Stimulated activated naive CD8-positive, alpha-beta T cell treated with anti-CD3 and anti-CD28 coated beads, Interleukin-15, Interleukin-2, amounts not matched to agents 100 ng/mL and 50 ng/mL, for 24 hours (primary cell): ENCODE data around the gene MAP7.
A peak's percentile ranks its signal among the peaks of the same experiment; 100 is the strongest.

Source experiments
- H3K27ac Mint-ChIP-seq: one replicate; pipeline ENCODE4 v1.8.0; 2021; ENCODE audit warnings: mild to moderate bottlenecking, mixed read lengths
- H3K27me3 Mint-ChIP-seq: one replicate; pipeline ENCODE4 v1.8.0; 2021; ENCODE audit warnings: mixed read lengths
- H3K36me3 Mint-ChIP-seq: one replicate; pipeline ENCODE4 v1.8.0; 2021; ENCODE audit warnings: low read depth, mixed read lengths
- H3K4me1 Mint-ChIP-seq: one replicate; pipeline ENCODE4 v1.8.0; 2021; ENCODE audit warnings: low read depth, mixed read lengths
- H3K4me3 Mint-ChIP-seq: one replicate; pipeline ENCODE4 v1.8.0; 2021; ENCODE audit warnings: mild to moderate bottlenecking, mixed read lengths
- H3K9me3 Mint-ChIP-seq: one replicate; pipeline ENCODE4 v1.8.0; 2021; ENCODE audit warnings: mixed read lengths

Gene MAP7

DNA sequence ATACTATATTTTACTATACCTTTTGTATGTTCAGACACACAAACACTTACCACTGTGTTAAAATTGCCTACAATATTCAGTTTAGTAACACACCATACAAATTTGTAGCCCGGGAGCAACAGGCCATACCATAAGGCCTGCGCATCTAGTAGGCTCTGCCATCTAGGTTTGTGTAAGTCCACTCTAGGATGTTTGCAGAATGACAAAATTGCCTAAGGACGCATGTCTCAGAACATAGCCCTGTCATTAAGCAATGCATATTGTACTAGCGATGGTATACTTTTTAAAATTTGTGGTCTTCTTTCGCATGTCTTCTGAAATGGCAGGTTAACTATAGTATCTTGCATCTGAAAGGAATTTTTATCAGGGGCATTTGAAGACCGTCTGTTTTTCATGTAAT, 26.6 kb upstream of the MAP7 start:
- Mint-ChIP-seq H3K27ac (no peak overlapping the region), H3K4me1 (no peaks in the 10 kb centered on the region), H3K36me3 (peaks cover 60% of the 10 kb centered on the region), H3K4me3 (no peak overlapping the region), H3K27me3 (no peaks in the 10 kb centered on the region), H3K9me3 (peaks cover 2% of the 10 kb centered on the region)

DNA sequence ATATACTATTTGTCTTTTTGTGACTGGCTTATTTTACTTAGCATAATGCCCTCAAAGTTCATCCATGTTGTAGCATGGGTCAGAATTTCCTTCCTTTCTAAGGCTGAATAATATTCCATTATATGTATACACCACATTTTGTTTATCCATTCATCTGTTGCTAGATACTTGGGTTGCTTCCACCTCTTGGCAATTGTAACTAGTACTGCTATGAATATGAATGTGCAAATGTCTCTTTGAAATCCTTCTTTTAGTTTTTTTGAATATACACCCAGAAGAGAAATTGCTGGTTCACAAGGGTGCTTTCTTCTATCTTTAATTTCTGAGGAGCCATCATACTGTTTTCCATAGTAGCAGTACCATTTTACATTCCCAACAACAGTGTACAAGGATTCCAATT, 21.3 kb upstream of the MAP7 start:
- Mint-ChIP-seq H3K4me3 (no peak overlapping the region), H3K27ac (no peak overlapping the region), H3K36me3 (peaks cover 47% of the 10 kb centered on the region), H3K9me3 (peaks cover 15% of the 10 kb centered on the region), H3K27me3 (no peaks in the 10 kb centered on the region), H3K4me1 (no peaks in the 10 kb centered on the region)

DNA sequence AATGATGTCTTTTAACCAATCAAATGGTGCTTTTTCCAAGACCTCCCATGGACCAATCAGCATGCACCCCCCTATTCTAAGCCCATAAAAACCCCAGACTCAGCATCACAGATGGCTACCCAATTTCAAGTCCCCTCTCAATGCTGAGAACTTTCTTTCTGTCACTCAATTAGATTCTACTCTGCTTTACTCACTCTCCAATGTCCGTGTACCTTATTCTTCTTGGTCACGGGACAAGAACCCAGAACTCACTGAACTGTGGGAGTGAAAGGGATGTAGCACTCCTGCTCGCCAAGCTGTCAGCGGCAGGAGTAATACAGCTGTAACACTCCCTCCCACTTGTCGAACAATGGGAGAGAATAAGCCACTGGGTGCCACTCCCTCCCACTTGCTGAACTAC, 20.8 kb upstream of the MAP7 start:
- Mint-ChIP-seq H3K4me3 (no peak overlapping the region), H3K9me3 (peaks cover 15% of the 10 kb centered on the region), H3K4me1 (no peaks in the 10 kb centered on the region), H3K27ac (peak overlapping the region; percentile 28), H3K36me3 (peaks cover 47% of the 10 kb centered on the region), H3K27me3 (no peaks in the 10 kb centered on the region)

DNA sequence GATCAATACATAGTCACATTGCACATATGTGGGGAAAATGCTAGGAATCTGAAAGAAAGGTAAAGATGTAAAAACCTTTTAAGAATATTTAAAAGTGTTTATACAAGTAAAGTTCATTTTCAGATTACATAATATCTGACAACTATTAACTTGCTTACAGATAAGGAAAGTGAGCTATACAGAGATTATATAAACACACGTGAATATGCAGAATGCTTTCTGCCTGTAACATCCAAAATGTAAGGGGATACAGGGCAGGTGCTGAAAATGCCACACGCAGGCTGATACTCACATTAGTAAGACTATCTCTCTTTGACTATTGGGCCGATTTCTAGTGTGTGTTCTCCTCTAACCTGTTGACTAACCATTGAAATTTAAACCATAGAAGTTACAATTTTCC, 17.9 kb upstream of the MAP7 start:
- H3K9me3 Mint-ChIP-seq, result peaks cover 15% of the 10 kb centered on the region
- no peak overlapping the region for H3K27ac Mint-ChIP-seq
- H3K4me3 Mint-ChIP-seq, result no peak overlapping the region
- no peaks in the 10 kb centered on the region for H3K27me3 Mint-ChIP-seq
- peaks cover 32% of the 10 kb centered on the region for H3K36me3 Mint-ChIP-seq
- H3K4me1 Mint-ChIP-seq, result no peaks in the 10 kb centered on the region

DNA sequence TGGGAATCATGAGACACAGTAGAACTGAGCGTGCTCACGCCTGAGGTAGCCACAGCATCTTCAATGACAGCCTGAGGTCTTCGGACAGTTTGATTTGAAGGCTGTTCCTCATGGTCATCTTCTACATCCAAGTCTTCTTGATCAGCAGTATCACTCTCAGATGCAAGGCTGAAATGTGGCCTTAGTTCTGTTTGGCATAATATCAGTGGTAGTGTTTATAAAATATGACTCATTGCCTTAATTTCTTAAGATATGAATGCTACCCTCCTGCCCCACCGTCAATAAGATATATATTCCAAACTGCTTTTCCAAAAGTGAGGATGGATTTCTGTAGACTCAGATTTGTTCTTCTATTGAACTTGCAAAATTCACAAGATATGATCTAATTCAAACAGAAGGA, 17.5 kb upstream of the MAP7 start:
- Mint-ChIP-seq H3K36me3 (peaks cover 31% of the 10 kb centered on the region), H3K4me1 (no peaks in the 10 kb centered on the region), H3K27me3 (no peaks in the 10 kb centered on the region), H3K9me3 (peaks cover 15% of the 10 kb centered on the region), H3K27ac (no peak overlapping the region), H3K4me3 (no peak overlapping the region)

DNA sequence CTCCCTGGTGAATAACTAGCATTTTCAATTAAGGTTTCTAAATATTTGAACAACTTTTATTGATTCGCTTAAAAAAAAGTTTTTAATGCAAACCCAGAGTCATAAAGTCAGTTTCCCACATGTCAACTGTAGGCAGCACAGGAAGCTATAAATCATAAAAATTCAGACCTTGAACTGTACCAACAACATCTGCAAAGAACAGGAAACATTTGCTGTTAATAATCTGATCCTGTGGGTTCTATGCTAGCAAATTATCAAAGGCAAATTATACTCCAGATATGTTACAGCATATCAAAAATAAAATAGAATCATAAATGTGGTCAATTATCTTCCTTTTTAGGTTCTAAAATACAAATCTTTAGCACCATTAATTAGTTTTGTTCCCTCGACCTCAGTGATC, 16.6 kb upstream of the MAP7 start:
- no peaks in the 10 kb centered on the region for H3K27me3 Mint-ChIP-seq
- peaks cover 29% of the 10 kb centered on the region for H3K36me3 Mint-ChIP-seq
- H3K4me3 Mint-ChIP-seq, result no peak overlapping the region
- no peaks in the 10 kb centered on the region for H3K4me1 Mint-ChIP-seq
- peaks cover 13% of the 10 kb centered on the region for H3K9me3 Mint-ChIP-seq
- no peak overlapping the region for H3K27ac Mint-ChIP-seq

DNA sequence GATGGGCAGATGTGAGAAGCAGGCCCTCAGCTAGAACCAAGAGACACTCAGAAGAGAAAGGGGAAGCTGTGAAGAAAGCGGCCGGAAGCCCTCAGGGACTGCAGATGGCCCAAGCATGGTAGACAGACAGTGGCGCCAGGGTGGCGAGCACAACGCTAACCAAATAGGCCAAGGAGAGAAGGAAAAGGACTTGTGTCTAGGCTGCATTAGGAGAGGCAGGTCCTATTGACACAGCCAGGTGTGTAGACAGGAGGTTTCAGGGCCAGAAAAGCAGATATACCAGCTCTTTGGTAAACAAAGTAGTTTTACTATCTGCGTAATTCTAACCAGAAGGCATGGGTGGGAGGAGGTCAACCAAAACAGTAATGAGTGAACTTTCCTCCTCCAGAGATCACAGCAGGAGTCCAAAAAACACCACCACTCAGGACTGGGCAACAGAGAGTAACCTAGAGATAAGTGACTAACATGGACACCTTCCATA, 15.8 kb upstream of the MAP7 start:
- Mint-ChIP-seq H3K9me3 (peaks cover 5% of the 10 kb centered on the region), H3K27me3 (no peaks in the 10 kb centered on the region), H3K4me1 (no peaks in the 10 kb centered on the region), H3K36me3 (peaks cover 26% of the 10 kb centered on the region), H3K4me3 (no peak overlapping the region), H3K27ac (no peak overlapping the region)

DNA sequence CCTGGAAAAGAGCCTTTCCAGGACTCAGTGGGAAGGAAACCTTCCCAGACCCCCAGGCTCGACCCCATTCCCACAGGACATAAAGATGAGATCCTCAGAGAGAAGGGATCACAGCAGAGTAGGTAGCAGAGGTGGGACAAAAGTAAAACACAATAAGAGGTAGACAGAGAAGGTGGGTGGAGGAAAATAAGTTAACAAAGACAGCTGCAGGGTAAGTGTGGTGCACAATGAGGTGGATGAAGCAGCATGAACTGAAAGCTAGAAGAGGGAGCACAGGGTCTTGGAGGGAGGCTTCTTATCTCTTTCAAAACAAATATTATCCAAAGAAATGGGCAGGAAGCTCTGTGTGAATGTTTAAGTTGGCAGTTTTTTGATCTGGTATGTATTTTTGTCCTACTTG, 14.0 kb upstream of the MAP7 start:
- H3K4me1 Mint-ChIP-seq, result no peaks in the 10 kb centered on the region
- H3K27me3 Mint-ChIP-seq, result no peaks in the 10 kb centered on the region
- H3K9me3 Mint-ChIP-seq, result no peaks in the 10 kb centered on the region
- H3K27ac Mint-ChIP-seq, result no peak overlapping the region
- H3K36me3 Mint-ChIP-seq, result peaks cover 15% of the 10 kb centered on the region
- no peak overlapping the region for H3K4me3 Mint-ChIP-seq

DNA sequence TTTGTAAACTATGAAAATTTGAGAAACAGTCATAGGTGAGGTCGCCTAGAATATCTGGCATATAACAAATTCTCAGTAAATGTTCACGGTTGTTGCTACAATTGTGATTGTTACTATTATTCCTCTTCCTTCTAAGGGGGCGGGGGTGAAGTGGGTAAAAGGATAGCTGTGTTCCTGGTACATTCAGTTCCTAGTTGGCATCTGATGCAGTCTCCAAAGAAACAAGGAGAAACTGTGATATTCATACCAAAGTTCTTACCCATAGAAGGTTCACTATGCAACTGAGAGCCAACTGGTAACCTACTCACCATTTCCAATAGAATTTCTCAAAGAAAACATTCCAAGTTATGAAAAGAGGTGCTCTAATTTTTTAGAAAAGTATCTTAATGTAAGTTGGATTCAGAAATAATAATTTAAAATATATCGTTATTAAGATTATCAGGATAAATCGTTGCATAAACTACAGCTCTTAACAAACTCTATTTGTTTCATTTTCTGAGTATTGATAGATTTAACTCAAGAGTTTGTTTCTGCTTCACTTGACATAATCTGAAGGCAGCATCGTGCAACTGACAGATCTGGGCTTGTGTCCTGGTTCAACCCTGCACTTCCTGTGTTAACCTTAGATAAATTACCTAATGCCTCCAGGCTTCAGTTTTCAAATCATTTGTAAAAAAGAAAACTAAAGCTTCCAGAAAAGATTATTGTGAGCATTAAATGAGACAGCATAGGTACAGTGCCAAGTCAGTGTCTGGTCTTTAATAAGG, 13.3 kb upstream of the MAP7 start:
- H3K27ac Mint-ChIP-seq, result no peak overlapping the region
- no peak overlapping the region for H3K4me3 Mint-ChIP-seq
- no peaks in the 10 kb centered on the region for H3K9me3 Mint-ChIP-seq
- peaks cover 19% of the 10 kb centered on the region for H3K36me3 Mint-ChIP-seq
- no peaks in the 10 kb centered on the region for H3K4me1 Mint-ChIP-seq
- no peaks in the 10 kb centered on the region for H3K27me3 Mint-ChIP-seq

DNA sequence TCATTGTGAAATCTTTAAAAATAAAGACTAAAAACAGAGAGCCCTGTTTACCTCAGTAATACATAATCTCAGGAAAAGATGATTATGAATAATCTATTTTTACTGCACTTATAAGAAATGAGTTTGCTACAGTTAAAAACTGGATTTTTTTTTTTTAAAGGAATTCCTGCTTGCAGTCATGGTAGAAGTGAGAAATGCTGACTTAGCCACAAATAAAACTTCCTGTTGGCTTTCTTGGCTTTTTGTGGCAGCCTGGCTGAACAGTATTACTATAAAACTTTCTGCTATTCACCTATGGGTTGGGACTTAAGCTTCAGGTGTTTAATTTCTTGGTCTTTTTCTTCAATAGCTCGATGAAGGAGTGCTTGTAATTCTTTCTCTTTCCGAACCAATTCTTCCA, 12.0 kb upstream of the MAP7 start:
- H3K4me3 Mint-ChIP-seq, result no peak overlapping the region
- peaks cover 30% of the 10 kb centered on the region for H3K36me3 Mint-ChIP-seq
- no peaks in the 10 kb centered on the region for H3K27me3 Mint-ChIP-seq
- H3K27ac Mint-ChIP-seq, result no peak overlapping the region
- H3K9me3 Mint-ChIP-seq, result no peaks in the 10 kb centered on the region
- no peaks in the 10 kb centered on the region for H3K4me1 Mint-ChIP-seq

DNA sequence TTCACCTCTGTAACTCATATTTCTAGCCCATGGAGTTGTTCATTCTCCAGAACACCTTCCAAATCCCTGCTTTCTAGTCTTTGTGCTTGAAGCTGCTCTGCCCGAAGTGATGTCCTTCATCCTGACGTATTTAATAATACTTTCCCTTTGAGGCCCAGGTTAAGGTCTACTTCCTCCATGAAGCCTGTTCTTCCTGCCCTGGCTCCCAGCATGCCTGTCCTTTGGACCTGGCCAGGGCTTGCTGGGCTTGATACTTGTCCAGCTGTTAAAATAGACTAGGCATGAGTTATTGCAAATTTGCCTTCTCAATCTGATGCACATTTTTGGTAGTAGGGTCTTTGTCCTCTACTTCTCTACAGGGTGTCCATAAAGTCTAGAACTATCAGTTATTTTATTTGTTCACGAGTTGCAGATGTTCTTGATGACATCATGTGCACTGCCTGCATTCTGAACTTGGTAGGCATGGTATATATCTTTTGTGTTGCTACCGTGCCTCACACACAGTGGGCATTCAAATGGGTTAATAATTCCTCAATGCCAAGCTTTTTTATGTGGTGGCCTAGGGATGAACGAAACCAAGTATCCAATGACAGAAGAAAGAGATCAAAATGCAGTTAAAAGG, 3.1 kb upstream of the MAP7 start:
- H3K4me3 Mint-ChIP-seq, result no peak overlapping the region
- peaks cover 30% of the 10 kb centered on the region for H3K27me3 Mint-ChIP-seq
- peaks cover 5% of the 10 kb centered on the region for H3K4me1 Mint-ChIP-seq
- H3K9me3 Mint-ChIP-seq, result no peaks in the 10 kb centered on the region
- H3K36me3 Mint-ChIP-seq, result peaks cover 15% of the 10 kb centered on the region
- H3K27ac Mint-ChIP-seq, result no peak overlapping the region

DNA sequence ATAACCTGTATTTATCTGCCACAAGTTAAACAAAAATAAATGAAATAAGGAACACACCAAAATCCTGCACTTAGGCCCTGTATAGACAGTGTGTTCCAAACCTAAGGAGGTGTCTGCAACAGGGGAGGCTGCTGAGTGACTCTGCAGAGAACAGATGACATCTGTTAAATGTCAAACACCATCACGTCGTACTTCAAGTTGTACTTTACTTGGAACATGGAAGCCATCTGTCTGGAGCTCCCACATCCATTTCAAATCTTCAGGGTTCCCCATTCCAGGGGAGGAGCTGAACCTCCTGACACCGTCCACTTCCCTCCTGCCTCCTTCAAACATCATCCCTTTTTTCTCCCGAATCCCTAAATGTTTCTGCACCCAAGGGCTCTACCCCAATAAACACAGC, 1.8 kb upstream of the MAP7 start:
- peaks cover 5% of the 10 kb centered on the region for H3K36me3 Mint-ChIP-seq
- H3K9me3 Mint-ChIP-seq, result no peaks in the 10 kb centered on the region
- H3K4me3 Mint-ChIP-seq, result no peak overlapping the region
- H3K27ac Mint-ChIP-seq, result no peak overlapping the region
- peaks cover 5% of the 10 kb centered on the region for H3K4me1 Mint-ChIP-seq
- H3K27me3 Mint-ChIP-seq, result peaks cover 41% of the 10 kb centered on the region

DNA sequence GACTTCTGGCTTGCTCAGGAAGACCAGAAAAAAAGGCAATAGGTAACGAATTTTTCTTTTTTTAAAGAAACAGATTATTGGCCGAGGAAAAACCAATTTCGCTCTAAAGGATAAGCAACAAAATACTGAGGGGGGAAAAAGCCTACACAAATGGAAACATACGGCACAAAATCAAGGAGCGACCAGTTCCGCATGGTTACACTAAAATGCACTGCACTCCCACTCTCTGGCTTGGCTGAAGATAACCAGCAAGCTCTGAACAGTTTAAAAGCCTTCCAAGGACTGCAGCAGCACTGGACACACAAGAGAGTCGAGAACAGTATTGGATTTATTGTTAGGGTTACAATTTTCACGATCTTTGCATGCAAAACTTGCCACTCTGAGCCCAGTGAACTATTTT, 881 bp upstream of the MAP7 start:
- Mint-ChIP-seq H3K4me3 (peak overlapping the region; percentile 32), H3K27ac (no peak overlapping the region), H3K9me3 (no peaks in the 10 kb centered on the region), H3K36me3 (no peaks in the 10 kb centered on the region), H3K27me3 (peaks cover 51% of the 10 kb centered on the region), H3K4me1 (peaks cover 5% of the 10 kb centered on the region)

DNA sequence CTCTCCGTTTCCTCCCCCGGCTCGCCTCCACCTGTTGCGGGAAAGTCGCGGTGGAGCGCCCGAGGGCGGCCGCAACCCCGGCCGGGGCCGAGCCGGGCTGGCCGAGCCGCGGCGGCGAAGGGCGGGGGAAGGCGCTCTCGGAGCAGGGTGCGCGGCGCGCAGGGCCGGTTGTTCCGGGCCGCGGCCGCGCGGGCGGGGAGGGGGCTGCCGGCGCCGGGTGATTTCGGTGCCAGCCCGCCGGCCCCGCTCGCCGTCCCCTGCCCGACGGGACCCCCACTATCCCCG, 235 bp downstream of the MAP7 start:
- H3K4me1 Mint-ChIP-seq, result peaks cover 5% of the 10 kb centered on the region
- no peaks in the 10 kb centered on the region for H3K9me3 Mint-ChIP-seq
- peak overlapping the region; percentile 30 for H3K4me3 Mint-ChIP-seq
- peaks cover 60% of the 10 kb centered on the region for H3K27me3 Mint-ChIP-seq
- H3K36me3 Mint-ChIP-seq, result no peaks in the 10 kb centered on the region
- no peak overlapping the region for H3K27ac Mint-ChIP-seq

DNA sequence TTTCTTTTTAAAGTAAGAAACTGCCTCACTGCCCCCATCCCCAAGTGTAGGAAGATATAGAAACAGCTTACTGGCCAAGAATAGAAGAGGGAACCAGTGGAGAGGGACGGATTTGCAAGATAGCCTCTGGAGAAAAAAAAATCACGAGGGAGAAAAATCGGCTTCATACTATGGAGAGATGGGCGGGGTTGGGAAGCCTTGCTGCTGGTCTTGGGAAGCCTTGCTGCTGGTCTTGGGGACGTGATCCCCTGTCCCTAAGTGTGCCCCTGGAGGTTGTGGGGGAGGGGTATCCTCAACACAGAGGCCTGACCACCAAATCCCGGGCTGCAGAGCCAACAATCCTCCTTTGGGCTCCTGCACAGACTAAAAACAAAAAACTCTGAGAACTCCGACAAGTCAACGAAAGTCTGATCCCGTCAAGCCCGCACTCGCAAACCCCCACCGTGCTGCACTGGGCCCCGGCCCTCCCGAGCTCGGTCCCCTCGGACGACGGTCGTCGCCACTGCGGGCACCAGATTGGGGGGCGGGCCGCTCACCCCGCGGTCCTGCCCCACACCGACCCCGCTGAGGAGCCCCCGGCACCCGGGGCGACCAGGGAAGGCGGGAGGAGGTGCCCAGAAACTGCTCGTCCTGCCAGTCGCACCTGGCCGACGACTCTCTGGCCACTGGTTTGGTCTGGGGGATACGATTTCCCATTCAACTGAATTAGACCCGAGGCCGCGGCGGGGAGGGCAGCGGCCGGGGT, 750 bp downstream of the MAP7 start:
- Mint-ChIP-seq H3K27ac (no peak overlapping the region), H3K27me3 (peaks cover 65% of the 10 kb centered on the region), H3K4me3 (peak overlapping the region; percentile 63), H3K9me3 (no peaks in the 10 kb centered on the region), H3K36me3 (no peaks in the 10 kb centered on the region), H3K4me1 (peaks cover 5% of the 10 kb centered on the region)
